ENCODE measurements around the gene COMMD6.
A peak's percentile ranks its signal among the peaks of the same experiment; 100 is the strongest.

COMMD6 gene

GRCh38 chr13:75566658-75567057 lies 29.0 kb upstream of the COMMD6 start:
- TF ChIP-seq, protein P1, sequence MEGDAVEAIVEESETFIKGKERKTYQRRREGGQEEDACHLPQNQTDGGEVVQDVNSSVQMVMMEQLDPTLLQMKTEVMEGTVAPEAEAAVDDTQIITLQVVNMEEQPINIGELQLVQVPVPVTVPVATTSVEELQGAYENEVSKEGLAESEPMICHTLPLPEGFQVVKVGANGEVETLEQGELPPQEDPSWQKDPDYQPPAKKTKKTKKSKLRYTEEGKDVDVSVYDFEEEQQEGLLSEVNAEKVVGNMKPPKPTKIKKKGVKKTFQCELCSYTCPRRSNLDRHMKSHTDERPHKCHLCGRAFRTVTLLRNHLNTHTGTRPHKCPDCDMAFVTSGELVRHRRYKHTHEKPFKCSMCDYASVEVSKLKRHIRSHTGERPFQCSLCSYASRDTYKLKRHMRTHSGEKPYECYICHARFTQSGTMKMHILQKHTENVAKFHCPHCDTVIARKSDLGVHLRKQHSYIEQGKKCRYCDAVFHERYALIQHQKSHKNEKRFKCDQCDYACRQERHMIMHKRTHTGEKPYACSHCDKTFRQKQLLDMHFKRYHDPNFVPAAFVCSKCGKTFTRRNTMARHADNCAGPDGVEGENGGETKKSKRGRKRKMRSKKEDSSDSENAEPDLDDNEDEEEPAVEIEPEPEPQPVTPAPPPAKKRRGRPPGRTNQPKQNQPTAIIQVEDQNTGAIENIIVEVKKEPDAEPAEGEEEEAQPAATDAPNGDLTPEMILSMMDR (IDR thresholded peaks at IDR 0.05; ENCODE audit: insufficient read depth, low read depth, low read length, missing control alignments) = peak; percentile 14
- no peak for DNase-seq (ENCODE audit: low read depth)
- H3K4me3 ChIP-seq (ENCODE audit: low read depth, low read length) = no peak overlapping the region

DNA sequence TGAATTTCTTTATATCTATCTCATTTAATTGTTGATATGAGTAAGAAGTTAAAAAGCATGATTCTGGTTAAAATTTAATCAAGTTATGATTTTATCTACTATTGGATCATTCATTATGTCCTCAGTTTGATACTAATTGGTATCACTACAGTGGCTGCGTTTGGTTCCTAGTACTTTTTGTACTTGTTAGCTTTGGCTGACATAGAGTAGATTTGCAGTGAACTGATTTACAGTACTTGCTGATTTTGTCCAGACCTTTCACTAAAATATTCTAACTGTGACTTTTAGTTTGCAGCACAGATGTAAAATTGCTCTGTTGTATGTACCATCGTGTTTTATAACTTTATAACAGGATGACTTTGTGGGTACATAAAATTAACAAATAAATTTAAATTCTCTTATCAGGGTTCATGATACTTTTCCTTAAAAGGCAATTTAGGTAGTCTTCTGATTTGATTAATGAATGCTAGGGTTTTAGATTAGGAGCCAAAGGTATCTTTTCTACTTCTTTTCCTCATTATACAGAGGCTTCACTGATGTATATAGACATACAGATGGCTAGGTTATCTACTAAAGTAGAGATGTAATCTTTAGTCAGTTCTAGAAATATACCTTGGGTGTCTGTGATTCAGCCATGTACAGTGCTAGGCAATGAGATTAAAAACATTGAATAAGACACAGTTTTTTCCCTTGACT lies 20.7 kb upstream of the COMMD6 start:
- TF ChIP-seq, protein P1 (IDR thresholded peaks at IDR 0.05; ENCODE audit: insufficient read depth, low read depth, low read length, missing control alignments) = no peak
- no peak for DNase-seq (ENCODE audit: low read depth)
- H3K4me3 ChIP-seq (ENCODE audit: low read depth, low read length) = no peak overlapping the region

DNA sequence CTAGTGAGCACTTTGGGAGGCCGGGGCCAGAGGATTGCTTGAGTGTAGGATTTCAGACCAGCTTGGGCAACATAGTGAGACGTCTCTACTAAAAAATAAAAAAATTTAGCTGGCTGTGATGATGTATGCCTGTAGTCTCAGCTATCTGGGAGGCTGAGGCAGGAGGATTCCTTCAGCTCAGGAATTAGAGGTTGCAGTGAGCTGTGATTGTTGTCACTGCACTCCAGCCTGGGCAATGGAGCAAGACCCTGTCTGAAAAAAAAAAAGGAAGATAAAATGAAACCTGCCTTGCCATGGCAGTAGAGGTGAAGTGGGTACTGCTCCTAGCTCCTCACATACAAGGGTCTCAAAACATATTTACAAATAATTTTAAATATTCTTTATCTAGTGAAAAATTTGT lies 19.3 kb upstream of the COMMD6 start:
- TF ChIP-seq, protein P1 (IDR thresholded peaks at IDR 0.05; ENCODE audit: insufficient read depth, low read depth, low read length, missing control alignments) = no peak
- DNase-seq (ENCODE audit: low read depth) = no peak
- no peak overlapping the region for H3K4me3 ChIP-seq (ENCODE audit: low read depth, low read length)

GRCh38 chr13:75555836-75556235 lies 18.2 kb upstream of the COMMD6 start:
- TF ChIP-seq, protein P1 (IDR thresholded peaks at IDR 0.05; ENCODE audit: insufficient read depth, low read depth, low read length, missing control alignments) = no peak
- no peak overlapping the region for H3K4me3 ChIP-seq (ENCODE audit: low read depth, low read length)
- no peak for DNase-seq (ENCODE audit: low read depth)

GRCh38 chr13:75554981-75555380 lies 17.3 kb upstream of the COMMD6 start:
- H3K4me3 ChIP-seq (ENCODE audit: low read depth, low read length) = no peak overlapping the region
- no peak for DNase-seq (ENCODE audit: low read depth)
- TF ChIP-seq, protein P1 (IDR thresholded peaks at IDR 0.05; ENCODE audit: insufficient read depth, low read depth, low read length, missing control alignments) = no peak

DNA sequence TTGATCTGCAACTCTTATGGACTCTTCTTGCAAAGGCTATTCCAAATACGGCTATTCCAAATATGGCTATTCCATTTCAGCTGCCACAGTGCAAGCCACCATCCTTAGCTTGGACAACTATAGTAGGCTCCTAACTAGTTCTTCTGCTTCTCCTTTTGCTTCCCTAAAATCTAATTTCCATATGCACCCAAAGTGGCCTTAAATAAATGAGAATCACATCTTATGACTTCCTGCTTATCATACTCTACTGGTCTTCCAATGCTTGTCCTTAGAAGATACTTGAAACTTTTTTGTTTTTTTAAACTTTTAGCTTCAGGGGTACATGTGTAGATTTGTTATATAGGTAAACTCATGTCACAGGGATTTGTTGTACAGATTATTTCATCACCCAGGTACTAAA lies 16.8 kb upstream of the COMMD6 start:
- no peak overlapping the region for H3K4me3 ChIP-seq (ENCODE audit: low read depth, low read length)
- TF ChIP-seq, protein P1 (IDR thresholded peaks at IDR 0.05; ENCODE audit: insufficient read depth, low read depth, low read length, missing control alignments) = no peak
- DNase-seq (ENCODE audit: low read depth) = no peak

DNA sequence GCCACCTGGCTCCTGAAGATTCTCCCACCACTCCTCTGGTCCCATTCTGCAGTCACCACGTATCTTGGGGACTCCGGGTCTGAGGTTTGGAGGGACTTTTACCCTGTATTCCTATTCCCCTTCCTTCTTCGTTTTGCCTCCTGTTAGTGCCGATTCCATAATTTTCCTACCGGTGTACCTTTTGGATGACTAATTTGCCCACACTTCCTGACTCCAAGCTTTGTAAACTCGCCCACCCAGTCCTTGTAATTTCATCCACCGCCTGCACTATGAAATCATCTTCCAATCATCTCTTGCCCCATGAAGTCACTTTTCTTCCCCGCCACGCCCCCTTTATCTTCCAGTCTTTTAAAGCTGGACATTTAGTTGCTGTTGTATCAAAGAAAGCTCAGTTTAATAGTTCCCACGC lies 12.5 kb upstream of the COMMD6 start:
- DNase-seq (ENCODE audit: low read depth) = peak; percentile 26
- peak overlapping the region; percentile 94 for H3K4me3 ChIP-seq (ENCODE audit: low read depth, low read length)
- TF ChIP-seq, protein P1 (IDR thresholded peaks at IDR 0.05; ENCODE audit: insufficient read depth, low read depth, low read length, missing control alignments) = no peak
